K562 (cell line): Measurements from ENCODE around the gene ZNF213. TPM values are rescaled to one million over a fixed set of nuclear protein-coding genes. Genes with fewer than 3 reads are reported as not detected.
A peak's percentile ranks its signal among the peaks of the same experiment; 100 is the strongest.

Experiments
- CCAR2 ChIP-seq: fragments of 200-400 bp; formaldehyde crosslinking; IDR thresholded peaks from 2 replicates; pipeline ENCODE4 v1.6.1; 2017; ENCODE audit warnings: mild to moderate bottlenecking, low read depth, low read length
- CHD1 ChIP-seq: fragments of 200-600 bp; sonication (generic); IDR thresholded peaks from one replicate; pipeline ENCODE4 v1.6.1; 2012; ENCODE audit warnings: mild to moderate bottlenecking, moderate library complexity, low read length, inconsistent platforms
- HCFC1 ChIP-seq: IDR thresholded peaks from 2 replicates; pipeline ENCODE4 v1.6.1; 2012; ENCODE audit warnings: low read depth, low read length, improper control_type of control experiment
- HES1 ChIP-seq: fragments of 450-650 bp; IDR thresholded peaks from 2 replicates; pipeline ENCODE4 v1.6.1; 2016; ENCODE audit warnings: low read depth, mild to moderate bottlenecking, moderate library complexity
- MNT ChIP-seq, 2 experiments: fragments of 450-650 bp; conservative IDR thresholded peaks; 2 replicates each; pipeline ENCODE4 v1.6.1; 2017; ENCODE audit warnings: mild to moderate bottlenecking in 2 of 2, moderate library complexity in 2 of 2
- PHF8 ChIP-seq: fragments of 200-600 bp; sonication (generic); IDR thresholded peaks from 2 replicates; pipeline ENCODE4 v1.6.1; 2012; ENCODE audit warnings: mixed run types, mild to moderate bottlenecking, inconsistent platforms, low read length, moderate library complexity, borderline replicate concordance
- RBM15 ChIP-seq: fragments of 200-400 bp; formaldehyde crosslinking; IDR thresholded peaks from 2 replicates; pipeline ENCODE4 v1.6.1; 2018; ENCODE audit warnings: mild to moderate bottlenecking, low read length, moderate library complexity; ENCODE audit not compliant: insufficient read depth
- RBM22 ChIP-seq: fragments of 200-400 bp; formaldehyde crosslinking; IDR thresholded peaks from 2 replicates; pipeline ENCODE4 v1.6.1; 2018; ENCODE audit warnings: low read length, low read depth; ENCODE audit not compliant: poor library complexity, severe bottlenecking
- ZFP30 ChIP-seq: fragments of 250-450 bp; sonication (Bioruptor Pico); IDR thresholded peaks from 2 replicates; pipeline ENCODE4 v1.8.0; 2022; ENCODE audit warnings: moderate library complexity, mild to moderate bottlenecking, inconsistent platforms, borderline replicate concordance
- ZKSCAN3 ChIP-seq: fragments of 250-450 bp; sonication (Bioruptor Pico); IDR thresholded peaks from 2 replicates; pipeline ENCODE4 v1.4.0; 2020
- ZNF143 ChIP-seq: sonication (generic); formaldehyde crosslinking; IDR thresholded peaks from 2 replicates; pipeline ENCODE4 v1.9.0; 2022; ENCODE audit warnings: mild to moderate bottlenecking, missing genetic modification reagents
- ZNF318 ChIP-seq, 2 experiments: fragments of 450-650 bp; IDR thresholded peaks; 2 replicates each; pipeline ENCODE4 v1.6.1; 2016; ENCODE audit warnings: mild to moderate bottlenecking in 2 of 2, borderline replicate concordance in 1 of 2, low read depth in 1 of 2, moderate library complexity in 1 of 2
- ZNF584 ChIP-seq: fragments of 200-800 bp; sonication (Bioruptor generic); IDR thresholded peaks from 2 replicates; pipeline ENCODE4 v1.6.1; 2016; ENCODE audit warnings: low read depth, mild to moderate bottlenecking, missing genetic modification characterization, missing compliant biosample characterization
- polyA plus RNA-seq, 8 experiments: library from polyadenylated mRNA; depleted of rRNA in 4 of 8; stranded (reverse) in 5 of 8; unstranded in 3 of 8; fragments of >200 nt; fragmentation: Nextera tagmentation in 2 of 8; fragmentation: Illumina TruSeq in 1 of 8; extraction: Ambion mirVana in 2 of 8; extraction: Trizol in 1 of 8; gene quantifications; 2 replicates each; pipeline versions ENCODE4 v1.2.1 to v1.2.3, GENCODE V29; 2011 to 2014; ENCODE audit warnings: inconsistent platforms in 1 of 8, missing spikeins in 1 of 8
- total RNA-seq, 7 experiments: library from RNA; depleted of rRNA in 6 of 7; stranded (reverse); fragments of >200 nt in 6 of 7; fragmentation: Illumina TruSeq in 2 of 7; extraction: Trizol in 2 of 7; gene quantifications; 2 replicates each; pipeline versions ENCODE4 v1.2.1 to v1.2.3, GENCODE V29; 2011 to 2021; ENCODE audit warnings: low replicate concordance in 1 of 7

The ZNF213 gene
- total and polyA plus RNA-seq, 9 of the 15 experiments (the other 6 are each of a cell fraction or from before 2014, with no cell fraction given): 0.49 to 10.0 (median 1.8) TPM

GRCh38 chr16:3158510-3159314 is 23.9 kb downstream of the ZNF213 start (continued):
- TF ChIP-seq ZNF143 (CRISPR knock-in tag): no peak
- TF ChIP-seq RBM15: no peak
- no peak for TF ChIP-seq ZNF584
- peak; percentile 50 to 69 for TF ChIP-seq MNT (conservative IDR thresholded peaks at IDR 0.05)
- TF ChIP-seq ZNF318 (IDR thresholded peaks at IDR 0.05; ENCODE audit: borderline replicate concordance in 1 of 2, low read depth in 1 of 2): no peak
- TF ChIP-seq ZFP30 (CRISPR knock-in tag): no peak
- no peak for TF ChIP-seq CHD1
- peak; percentile 57; the same call in 1 of the 2 replicates for TF ChIP-seq HES1
- TF ChIP-seq ZKSCAN3 (CRISPR knock-in tag): no peak
- TF ChIP-seq CCAR2: no peak
- TF ChIP-seq RBM22: no peak
- TF ChIP-seq HCFC1: no peak
- TF ChIP-seq PHF8: peak; percentile 77
